ENCODE results near the gene MRGPRF. TPM values are rescaled to one million over a fixed set of nuclear protein-coding genes. Genes with fewer than 3 reads are reported as not detected.
"Not testable (repeated sequence)": the region's sequence is repeated elsewhere in the genome, so short reads cannot be mapped to it uniquely, and the experiment has no call there.

MRGPRF gene
- total RNA-seq, 4 donors from 2014 or later = 17.9 to 119 (median 43.6) TPM

GRCh38 chr11:68976563-68976962 is 36.5 kb downstream of the MRGPRF start:
- in situ Hi-C loops (cut with MboI; ENCODE audit: low pct_ligation_motif_present in 1 of 4, low pct_unique_long_range_greater_than_20kb in 1 of 4, low sequenced_read_pairs in 3 of 4) = no loop called here
- H3K4me3 ChIP-seq = no peak overlapping the region
- H3K27ac ChIP-seq = no peak overlapping the region
- TF ChIP-seq POLR2AphosphoS5 (IDR thresholded peaks at IDR 0.05) (no peak), EP300 (IDR thresholded peaks at IDR 0.05; ENCODE audit: low read depth) (no peak), CTCF (IDR thresholded peaks at IDR 0.05) (no peak), POLR2A (IDR thresholded peaks at IDR 0.05) (no peak)
- WGBS, 2 donors (ENCODE audit: low coverage in 1 of 2) = 87% methylated on average over 4 of the region's 4 CpGs; no CpG with 5 or more reads in 1 of the 2 donors
- intact Hi-C loops (cut with DNase I; ENCODE audit: low total_unique reads) = no loop called here
- peak; percentile 1 for DNase-seq
- peaks cover 5% of the 10 kb centered on the region for H3K27me3 ChIP-seq
- H3K4me1 ChIP-seq = no peaks in the 10 kb centered on the region
- no peaks in the 10 kb centered on the region for H3K9me3 ChIP-seq
- H3K36me3 ChIP-seq = no peaks in the 10 kb centered on the region

GRCh38 chr11:68976095-68976494 is 37.0 kb downstream of the MRGPRF start:
- no peak overlapping the region for H3K27ac ChIP-seq
- no peak for TF ChIP-seq CTCF (IDR thresholded peaks at IDR 0.05)
- no peak for TF ChIP-seq POLR2AphosphoS5 (IDR thresholded peaks at IDR 0.05)
- no peak for TF ChIP-seq EP300 (IDR thresholded peaks at IDR 0.05; ENCODE audit: low read depth)
- no peak for TF ChIP-seq POLR2A (IDR thresholded peaks at IDR 0.05)
- no peaks in the 10 kb centered on the region for H3K9me3 ChIP-seq
- DNase-seq = peak; percentile 0
- no peaks in the 10 kb centered on the region for H3K36me3 ChIP-seq
- peaks cover 9% of the 10 kb centered on the region for H3K27me3 ChIP-seq
- no peaks in the 10 kb centered on the region for H3K4me1 ChIP-seq
- H3K4me3 ChIP-seq = no peak overlapping the region
- intact Hi-C loops (cut with DNase I; ENCODE audit: low total_unique reads) (no loop called here), in situ Hi-C loops (cut with MboI; ENCODE audit: low pct_ligation_motif_present in 1 of 4, low pct_unique_long_range_greater_than_20kb in 1 of 4, low sequenced_read_pairs in 3 of 4) (no loop called here)
- 52 to 68% methylated on average over 3 to 4 of the region's 4 CpGs for WGBS, 2 donors (ENCODE audit: low coverage in 1 of 2)

GRCh38 chr11:68974421-68975194 is 38.4 kb downstream of the MRGPRF start:
- Histone ChIP-seq H3K9me3 (no peaks in the 10 kb centered on the region), H3K27me3 (peaks cover 10% of the 10 kb centered on the region), H3K36me3 (no peaks in the 10 kb centered on the region), H3K4me3 (no peak overlapping the region), H3K27ac (no peak overlapping the region), H3K4me1 (no peaks in the 10 kb centered on the region)
- intact Hi-C loops (cut with DNase I; ENCODE audit: low total_unique reads) (no loop called here), in situ Hi-C loops (cut with MboI; ENCODE audit: low pct_ligation_motif_present in 1 of 4, low pct_unique_long_range_greater_than_20kb in 1 of 4, low sequenced_read_pairs in 3 of 4) (no loop called here)
- no peak for TF ChIP-seq EP300 (IDR thresholded peaks at IDR 0.05; ENCODE audit: low read depth)
- TF ChIP-seq POLR2AphosphoS5 (IDR thresholded peaks at IDR 0.05) = no peak
- no peak for TF ChIP-seq POLR2A (IDR thresholded peaks at IDR 0.05)
- no peak for TF ChIP-seq CTCF (IDR thresholded peaks at IDR 0.05)
- WGBS, 2 donors (ENCODE audit: low coverage in 1 of 2) = 93% methylated on average over 16 of the region's 23 CpGs; no CpG with 5 or more reads in 1 of the 2 donors
- peak; percentile 6 for DNase-seq

GRCh38 chr11:68973706-68974105 is 39.3 kb downstream of the MRGPRF start:
- DNase-seq = peak; percentile 2
- WGBS, 2 donors (ENCODE audit: low coverage in 1 of 2) = 92 to 94% methylated on average over 5 to 12 of the region's 12 CpGs
- H3K4me3 ChIP-seq; H3K9me3 ChIP-seq; in situ Hi-C loops (cut with MboI; ENCODE audit: low pct_ligation_motif_present in 1 of 4, low pct_unique_long_range_greater_than_20kb in 1 of 4, low sequenced_read_pairs in 3 of 4); intact Hi-C loops (cut with DNase I; ENCODE audit: low total_unique reads); H3K4me1 ChIP-seq; H3K27ac ChIP-seq; H3K36me3 ChIP-seq: not testable (repeated sequence)
- peaks cover 10% of the 10 kb centered on the region for H3K27me3 ChIP-seq
